ENCODE results near the gene TMEM14A.

TMEM14A gene

GRCh38 chr6:52640916-52641315 lies 30.0 kb upstream of the TMEM14A start:
- DNase-seq (ENCODE audit: insufficient read length, low spot score) = no peak

GRCh38 chr6:52641388-52641787 lies 29.5 kb upstream of the TMEM14A start:
- no peak for DNase-seq (ENCODE audit: insufficient read length, low spot score)
- FAIRE-seq = no peak
- no peak for TF ChIP-seq POU2F2 (IDR thresholded peaks at IDR 0.05; ENCODE audit: low read depth, low read length)

More at GRCh38 chr6:52640916-52641315, 30.0 kb upstream of the TMEM14A start:
- FAIRE-seq = no peak
- TF ChIP-seq SPI1 (IDR thresholded peaks at IDR 0.05; ENCODE audit: low read depth, low read length) = no peak
- no peak for TF ChIP-seq PAX5 (IDR thresholded peaks at IDR 0.05; ENCODE audit: insufficient read depth, low read length, severe bottlenecking)
- no peak for TF ChIP-seq POU2F2 (IDR thresholded peaks at IDR 0.05; ENCODE audit: low read depth, low read length)
- TF ChIP-seq POLR2AphosphoS5 (IDR thresholded peaks at IDR 0.05; ENCODE audit: low read depth, low read length) = no peak
- no peak for TF ChIP-seq POLR2A (IDR thresholded peaks at IDR 0.05; ENCODE audit: low read depth, low read length)
- no peak for TF ChIP-seq TAF1 (IDR thresholded peaks at IDR 0.05; ENCODE audit: low read depth, low read length)

DNA sequence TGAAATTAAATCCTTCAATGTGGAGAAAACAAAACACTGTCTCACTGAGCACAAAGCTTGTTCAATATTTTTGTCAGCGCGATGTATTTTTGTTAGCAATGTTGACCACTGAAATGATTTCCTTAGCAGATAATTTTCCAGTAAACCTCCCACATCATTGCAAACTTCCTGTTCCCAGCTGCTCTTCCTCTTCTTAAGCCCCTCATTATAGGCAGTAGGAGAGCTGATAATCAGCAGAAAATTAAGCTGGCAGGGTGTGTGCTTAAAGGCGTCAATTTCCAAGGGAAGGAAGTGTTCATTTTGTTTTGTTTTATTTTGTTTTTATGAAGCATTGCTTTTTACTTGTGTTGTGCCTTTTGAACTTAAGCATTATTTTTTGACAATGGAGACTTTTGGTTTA lies 29.1 kb upstream of the TMEM14A start:
- TF ChIP-seq POU2F2 (IDR thresholded peaks at IDR 0.05; ENCODE audit: low read depth, low read length) = no peak
- TF ChIP-seq POLR2A (IDR thresholded peaks at IDR 0.05; ENCODE audit: low read depth, low read length) = no peak
- TF ChIP-seq SPI1 (IDR thresholded peaks at IDR 0.05; ENCODE audit: low read depth, low read length) = no peak
- no peak for TF ChIP-seq POLR2AphosphoS5 (IDR thresholded peaks at IDR 0.05; ENCODE audit: low read depth, low read length)
- no peak for TF ChIP-seq PAX5 (IDR thresholded peaks at IDR 0.05; ENCODE audit: insufficient read depth, low read length, severe bottlenecking)
- no peak for TF ChIP-seq TAF1 (IDR thresholded peaks at IDR 0.05; ENCODE audit: low read depth, low read length)
- DNase-seq (ENCODE audit: insufficient read length, low spot score) (no peak), FAIRE-seq (no peak)

DNA sequence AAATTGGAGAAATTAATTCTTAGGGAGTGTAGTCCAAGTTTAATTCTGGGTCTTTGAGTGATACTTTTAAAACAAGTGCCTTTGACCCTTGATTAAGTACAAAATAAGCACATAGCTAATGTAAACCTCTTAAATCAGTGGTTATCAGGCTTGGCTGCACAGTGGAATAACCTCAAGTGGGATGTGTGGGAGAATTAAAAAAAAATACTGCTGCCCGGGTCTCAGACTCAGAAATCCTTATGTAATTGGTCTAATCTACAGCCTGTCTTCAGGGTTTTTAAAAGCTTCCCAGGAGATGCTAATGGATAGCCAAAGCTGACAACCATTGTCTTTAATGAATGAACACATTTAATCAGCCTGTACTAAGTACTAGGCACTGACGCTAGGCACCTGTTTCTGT lies 28.5 kb upstream of the TMEM14A start:
- FAIRE-seq (no peak), DNase-seq (ENCODE audit: insufficient read length, low spot score) (no peak)
- no peak for TF ChIP-seq POU2F2 (IDR thresholded peaks at IDR 0.05; ENCODE audit: low read depth, low read length)
- no peak for TF ChIP-seq POLR2AphosphoS5 (IDR thresholded peaks at IDR 0.05; ENCODE audit: low read depth, low read length)
- TF ChIP-seq PAX5 (IDR thresholded peaks at IDR 0.05; ENCODE audit: insufficient read depth, low read length, severe bottlenecking) = no peak
- no peak for TF ChIP-seq POLR2A (IDR thresholded peaks at IDR 0.05; ENCODE audit: low read depth, low read length)
- no peak for TF ChIP-seq SPI1 (IDR thresholded peaks at IDR 0.05; ENCODE audit: low read depth, low read length)
- TF ChIP-seq TAF1 (IDR thresholded peaks at IDR 0.05; ENCODE audit: low read depth, low read length) = no peak

GRCh38 chr6:52643158-52643557 lies 27.8 kb upstream of the TMEM14A start:
- DNase-seq (ENCODE audit: insufficient read length, low spot score) = no peak
- TF ChIP-seq POU2F2 (IDR thresholded peaks at IDR 0.05; ENCODE audit: low read depth, low read length) = no peak
- TF ChIP-seq TAF1 (IDR thresholded peaks at IDR 0.05; ENCODE audit: low read depth, low read length) = no peak
- no peak for TF ChIP-seq PAX5 (IDR thresholded peaks at IDR 0.05; ENCODE audit: insufficient read depth, low read length, severe bottlenecking)
- TF ChIP-seq POLR2A (IDR thresholded peaks at IDR 0.05; ENCODE audit: low read depth, low read length) = no peak
- TF ChIP-seq POLR2AphosphoS5 (IDR thresholded peaks at IDR 0.05; ENCODE audit: low read depth, low read length) = no peak
- TF ChIP-seq SPI1 (IDR thresholded peaks at IDR 0.05; ENCODE audit: low read depth, low read length) = no peak
- FAIRE-seq = no peak

DNA sequence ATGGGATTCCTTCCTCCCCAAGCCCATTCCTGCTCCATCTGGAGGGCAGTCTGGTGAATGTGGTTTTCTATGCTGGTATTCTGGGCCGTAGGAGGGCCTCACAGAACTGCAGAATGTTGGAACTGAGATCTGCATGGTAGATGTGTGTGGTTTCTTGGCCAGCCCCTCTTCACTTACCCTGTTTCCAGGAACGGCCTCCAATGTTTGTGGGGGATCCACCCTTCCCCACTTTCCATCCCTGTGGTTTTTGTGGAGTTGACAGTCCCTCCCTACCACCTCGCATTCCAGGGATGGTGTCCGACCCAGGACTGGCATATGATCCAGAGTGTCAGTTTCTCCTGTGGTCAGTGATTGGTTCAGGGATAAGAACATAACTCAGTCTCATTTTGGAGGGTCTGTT lies 26.7 kb upstream of the TMEM14A start:
- DNase-seq (ENCODE audit: insufficient read length, low spot score) = no peak
- TF ChIP-seq TAF1 (IDR thresholded peaks at IDR 0.05; ENCODE audit: low read depth, low read length) = no peak
- no peak for TF ChIP-seq POLR2A (IDR thresholded peaks at IDR 0.05; ENCODE audit: low read depth, low read length)
- TF ChIP-seq POLR2AphosphoS5 (IDR thresholded peaks at IDR 0.05; ENCODE audit: low read depth, low read length) = no peak
- TF ChIP-seq SPI1 (IDR thresholded peaks at IDR 0.05; ENCODE audit: low read depth, low read length) = no peak
- no peak for TF ChIP-seq POU2F2 (IDR thresholded peaks at IDR 0.05; ENCODE audit: low read depth, low read length)
- TF ChIP-seq PAX5 (IDR thresholded peaks at IDR 0.05; ENCODE audit: insufficient read depth, low read length, severe bottlenecking) = no peak
- FAIRE-seq = no peak

DNA sequence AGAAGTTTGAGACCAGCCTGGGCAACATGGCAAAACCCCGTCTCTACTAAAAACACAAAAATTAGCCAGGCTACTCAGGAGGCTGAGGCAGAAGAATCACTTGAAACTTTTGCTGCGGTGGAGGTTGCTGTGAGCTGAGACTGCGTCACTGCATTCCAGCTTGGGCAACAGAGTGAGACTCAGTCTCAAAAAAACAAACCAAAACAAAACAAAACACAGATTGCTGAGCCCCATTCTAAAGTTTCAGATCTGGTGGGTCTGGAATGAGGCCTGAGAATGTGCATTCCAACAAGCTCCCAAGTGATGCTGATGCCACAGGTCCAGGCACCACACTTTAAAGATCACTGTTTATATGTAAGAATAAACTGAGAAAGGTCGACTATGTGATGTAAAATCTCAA lies 24.9 kb upstream of the TMEM14A start:
- TF ChIP-seq POU2F2 (IDR thresholded peaks at IDR 0.05; ENCODE audit: low read depth, low read length) = no peak
- no peak for TF ChIP-seq PAX5 (IDR thresholded peaks at IDR 0.05; ENCODE audit: insufficient read depth, low read length, severe bottlenecking)
- TF ChIP-seq TAF1 (IDR thresholded peaks at IDR 0.05; ENCODE audit: low read depth, low read length) = no peak
- no peak for TF ChIP-seq POLR2AphosphoS5 (IDR thresholded peaks at IDR 0.05; ENCODE audit: low read depth, low read length)
- no peak for TF ChIP-seq SPI1 (IDR thresholded peaks at IDR 0.05; ENCODE audit: low read depth, low read length)
- no peak for TF ChIP-seq POLR2A (IDR thresholded peaks at IDR 0.05; ENCODE audit: low read depth, low read length)
- DNase-seq (ENCODE audit: insufficient read length, low spot score) (no peak), FAIRE-seq (no peak)

- no peak for TF ChIP-seq TAF1 (IDR thresholded peaks at IDR 0.05; ENCODE audit: low read depth, low read length)
- TF ChIP-seq POLR2A (IDR thresholded peaks at IDR 0.05; ENCODE audit: low read depth, low read length) = no peak
- TF ChIP-seq POU2F2 (IDR thresholded peaks at IDR 0.05; ENCODE audit: low read depth, low read length) = no peak
- TF ChIP-seq SPI1 (IDR thresholded peaks at IDR 0.05; ENCODE audit: low read depth, low read length) = no peak
- TF ChIP-seq POLR2AphosphoS5 (IDR thresholded peaks at IDR 0.05; ENCODE audit: low read depth, low read length) = no peak
- no peak for TF ChIP-seq PAX5 (IDR thresholded peaks at IDR 0.05; ENCODE audit: insufficient read depth, low read length, severe bottlenecking)
- DNase-seq (ENCODE audit: insufficient read length, low spot score) (no peak), FAIRE-seq (no peak)
Observed at GRCh38 chr6:52647199-52647598, 23.7 kb upstream of the TMEM14A start.

- TF ChIP-seq POLR2AphosphoS5 (IDR thresholded peaks at IDR 0.05; ENCODE audit: low read depth, low read length) = no peak
- TF ChIP-seq PAX5 (IDR thresholded peaks at IDR 0.05; ENCODE audit: insufficient read depth, low read length, severe bottlenecking) = no peak
- TF ChIP-seq POLR2A (IDR thresholded peaks at IDR 0.05; ENCODE audit: low read depth, low read length) = no peak
- no peak for FAIRE-seq
- DNase-seq (ENCODE audit: insufficient read length, low spot score) = no peak
Observed at GRCh38 chr6:52649536-52650160, 21.3 kb upstream of the TMEM14A start.

- DNase-seq (ENCODE audit: insufficient read length, low spot score) (no peak), FAIRE-seq (no peak)
Observed at GRCh38 chr6:52650941-52651340, 20.0 kb upstream of the TMEM14A start.

More at GRCh38 chr6:52650941-52651340, 20.0 kb upstream of the TMEM14A start:
- TF ChIP-seq POLR2A (IDR thresholded peaks at IDR 0.05; ENCODE audit: low read depth, low read length) = no peak
- TF ChIP-seq TAF1 (IDR thresholded peaks at IDR 0.05; ENCODE audit: low read depth, low read length) = no peak
- TF ChIP-seq PAX5 (IDR thresholded peaks at IDR 0.05; ENCODE audit: insufficient read depth, low read length, severe bottlenecking) = no peak
- no peak for TF ChIP-seq POLR2AphosphoS5 (IDR thresholded peaks at IDR 0.05; ENCODE audit: low read depth, low read length)
- TF ChIP-seq SPI1 (IDR thresholded peaks at IDR 0.05; ENCODE audit: low read depth, low read length) = no peak
- TF ChIP-seq POU2F2 (IDR thresholded peaks at IDR 0.05; ENCODE audit: low read depth, low read length) = no peak

Measured in GM12891 (cell line).